GM12801 (cell line): Measurements from ENCODE around the gene PKD2.

ENCODE experiments used
- CTCF ChIP-seq: IDR thresholded peaks from one replicate; pipeline ENCODE4 v1.5.1; 2011; ENCODE audit warnings: control low read depth; ENCODE audit not compliant: insufficient read length; ENCODE audit errors: extremely low read depth

The PKD2 gene

GRCh38 chr4:88109123-88109881 lies 101.9 kb downstream of the PKD2 start:
- no peak for TF ChIP-seq CTCF

GRCh38 chr4:88110826-88111225 lies 103.4 kb downstream of the PKD2 start:
- TF ChIP-seq CTCF: no peak

GRCh38 chr4:88112856-88113255 lies 105.4 kb downstream of the PKD2 start:
- no peak for TF ChIP-seq CTCF

GRCh38 chr4:88115587-88115986 lies 108.2 kb downstream of the PKD2 start:
- no peak for TF ChIP-seq CTCF

- TF ChIP-seq CTCF: no peak
Observed at GRCh38 chr4:88119943-88120342, 112.5 kb downstream of the PKD2 start.
